Activated T-cell treated with anti-CD3 and anti-CD28 coated beads, Interleukin-2, amount 50 U/mL, for 72 hours (primary cell): ENCODE measurements around the gene TKT. TPM values are rescaled to one million over a fixed set of nuclear protein-coding genes. Genes with fewer than 3 reads are reported as not detected.
"Not testable (repeated sequence)": the region's sequence is repeated elsewhere in the genome, so short reads cannot be mapped to it uniquely, and the experiment has no call there.

Experiments used
- ATAC-seq, 2 donors: fragments of 150-1000 bp; cut with Tn5 transposase; replicated peaks in 1 of 2; 2 replicates each; pipeline ENCODE4 v1.10.0; 2021; ENCODE audit warnings: moderate library complexity in 2 of 2, mild to moderate bottlenecking in 1 of 2
- DNase-seq, 2 donors: peaks; one replicate each; pipeline ENCODE4 v3.0.0; 2021 to 2022; ENCODE audit warnings: mixed read lengths in 1 of 2
- H3K27ac Mint-ChIP-seq: one replicate; pipeline ENCODE4 v1.8.0; 2022; ENCODE audit warnings: mild to moderate bottlenecking, moderate library complexity, mixed read lengths
- H3K27me3 Mint-ChIP-seq: one replicate; pipeline ENCODE4 v1.8.0; 2022; ENCODE audit warnings: low read depth, mixed read lengths
- H3K36me3 Mint-ChIP-seq, 2 donors: one replicate each; pipeline ENCODE4 v1.8.0; 2022; ENCODE audit warnings: mixed read lengths in 2 of 2, mild to moderate bottlenecking in 1 of 2; ENCODE audit not compliant: insufficient read depth in 2 of 2
- H3K4me1 Mint-ChIP-seq: one replicate; pipeline ENCODE4 v1.8.0; 2022; ENCODE audit warnings: low read depth, mixed read lengths
- H3K4me3 Mint-ChIP-seq, 2 donors: one replicate each; pipeline ENCODE4 v1.8.0; 2022; ENCODE audit warnings: mild to moderate bottlenecking in 2 of 2, mixed read lengths in 2 of 2, moderate library complexity in 2 of 2
- H3K9me3 Mint-ChIP-seq, 2 donors: one replicate each; pipeline ENCODE4 v1.8.0; 2022; ENCODE audit warnings: mixed read lengths in 2 of 2
- total RNA-seq, 2 donors: library from RNA; stranded (reverse); gene quantifications; one replicate each; pipeline ENCODE4 v1.2.3, GENCODE V29; 2022

Gene TKT
- total RNA-seq, result 100 to 1,000 TPM; 252 to 274 TPM

GRCh38 chr3:53255775-53256703 is at the start of gene TKT:
Gene TKT (minus strand): TSS chr3:53256022. CDS start chr3:53255942, 80 bp downstream.
- peak within 1 kb of the TSS; percentile 92 to 95 for H3K4me3 Mint-ChIP-seq
- peak within 1 kb of the TSS; percentile 77 for H3K27ac Mint-ChIP-seq
- H3K9me3 Mint-ChIP-seq, result no peaks in the 10 kb centered on the region
- ATAC-seq, result peak; percentile 82 to 86
- H3K27me3 Mint-ChIP-seq, result no peaks in the 10 kb centered on the region
- H3K36me3 Mint-ChIP-seq, result peaks cover 2% of the 10 kb centered on the region in 2 donors
- H3K4me1 Mint-ChIP-seq, result peaks cover 37% of the 10 kb centered on the region
- peak; percentile 85 to 86 for DNase-seq

- no peak for ATAC-seq
- Mint-ChIP-seq H3K9me3 (no peaks in the 10 kb centered on the region), H3K27ac (no peak overlapping the region), H3K36me3 (peaks cover 2 to 6% of the 10 kb centered on the region in 2 donors), H3K27me3 (no peaks in the 10 kb centered on the region), H3K4me1 (no peaks in the 10 kb centered on the region), H3K4me3 (no peak overlapping the region)
- DNase-seq, result no peak
These were observed 48.1 kb upstream of the TKT start for GRCh38 chr3:53303957-53304356.

- no peak overlapping the region for H3K27ac Mint-ChIP-seq
- no peaks in the 10 kb centered on the region for H3K4me1 Mint-ChIP-seq
- ATAC-seq, result no peak
- H3K27me3 Mint-ChIP-seq, result no peaks in the 10 kb centered on the region
- no peaks in the 10 kb centered on the region for H3K9me3 Mint-ChIP-seq
- DNase-seq, result no peak
- peaks cover 2 to 6% of the 10 kb centered on the region in 2 donors for H3K36me3 Mint-ChIP-seq
- no peak overlapping the region for H3K4me3 Mint-ChIP-seq
These were observed 47.7 kb upstream of the TKT start for GRCh38 chr3:53303549-53303948.

- H3K4me1 Mint-ChIP-seq, result no peaks in the 10 kb centered on the region
- DNase-seq, result no peak
- H3K9me3 Mint-ChIP-seq, result no peaks in the 10 kb centered on the region
- no peaks in the 10 kb centered on the region for H3K27me3 Mint-ChIP-seq
- H3K36me3 Mint-ChIP-seq, result peaks cover 2 to 6% of the 10 kb centered on the region in 2 donors
- no peak overlapping the region for H3K27ac Mint-ChIP-seq
- ATAC-seq, result no peak
- H3K4me3 Mint-ChIP-seq, result no peak overlapping the region
These were observed 45.0 kb upstream of the TKT start for GRCh38 chr3:53300826-53301225.

- peak overlapping the region; percentile 42 for H3K27ac Mint-ChIP-seq
- not testable (repeated sequence) for H3K36me3 Mint-ChIP-seq, H3K27me3 Mint-ChIP-seq, H3K4me1 Mint-ChIP-seq, H3K9me3 Mint-ChIP-seq, H3K4me3 Mint-ChIP-seq
- ATAC-seq, result peak; percentile 54 to 59
- DNase-seq, result peak in 1 of 2 donors; percentile 9
These were observed 43.8 kb upstream of the TKT start for GRCh38 chr3:53299611-53300023.

GRCh38 chr3:53295410-53295809 is 39.6 kb upstream of the TKT start:
- H3K4me1 Mint-ChIP-seq, result no peaks in the 10 kb centered on the region
- peaks cover 4% of the 10 kb centered on the region in 2 donors for H3K36me3 Mint-ChIP-seq
- H3K9me3 Mint-ChIP-seq, result no peaks in the 10 kb centered on the region
- ATAC-seq (no peak), DNase-seq (no peak)
- H3K27ac Mint-ChIP-seq, result no peak overlapping the region
- no peak overlapping the region for H3K4me3 Mint-ChIP-seq
- no peaks in the 10 kb centered on the region for H3K27me3 Mint-ChIP-seq

GRCh38 chr3:53293867-53294266 is 38.0 kb upstream of the TKT start:
- H3K27ac Mint-ChIP-seq, result peak overlapping the region; percentile 3

GRCh38 chr3:53288214-53288613 is 32.4 kb upstream of the TKT start:
- DNase-seq (no peak), ATAC-seq (no peak)
- Mint-ChIP-seq H3K4me3 (no peak overlapping the region), H3K27me3 (no peaks in the 10 kb centered on the region), H3K9me3 (no peaks in the 10 kb centered on the region), H3K4me1 (peaks cover 18% of the 10 kb centered on the region), H3K27ac (no peak overlapping the region), H3K36me3 (peaks cover 2 to 16% of the 10 kb centered on the region in 2 donors)

More at GRCh38 chr3:53293867-53294266, 38.0 kb upstream of the TKT start:
- no peak for ATAC-seq
- Mint-ChIP-seq H3K4me1 (no peaks in the 10 kb centered on the region), H3K4me3 (no peak overlapping the region), H3K36me3 (peaks cover 2 to 4% of the 10 kb centered on the region in 2 donors), H3K27me3 (no peaks in the 10 kb centered on the region), H3K9me3 (no peaks in the 10 kb centered on the region)
- no peak for DNase-seq

GRCh38 chr3:53287131-53287629 is 31.4 kb upstream of the TKT start:
- H3K27ac Mint-ChIP-seq, result peak overlapping the region; percentile 86
- ATAC-seq, result peak; percentile 64 to 66

GRCh38 chr3:53286727-53287126 is 30.9 kb upstream of the TKT start:
- Mint-ChIP-seq H3K4me1 (peaks cover 18% of the 10 kb centered on the region), H3K27ac (no peak overlapping the region), H3K9me3 (no peaks in the 10 kb centered on the region), H3K27me3 (no peaks in the 10 kb centered on the region), H3K36me3 (peaks cover 2 to 13% of the 10 kb centered on the region in 2 donors), H3K4me3 (no peak overlapping the region)
- ATAC-seq, result no peak
- no peak for DNase-seq

More at GRCh38 chr3:53287131-53287629, 31.4 kb upstream of the TKT start:
- H3K4me3 Mint-ChIP-seq, result peak overlapping the region in 1 of 2 donors; percentile 11
- H3K9me3 Mint-ChIP-seq, result no peaks in the 10 kb centered on the region
- DNase-seq, result no peak
- no peaks in the 10 kb centered on the region for H3K27me3 Mint-ChIP-seq
- peaks cover 2 to 13% of the 10 kb centered on the region in 2 donors for H3K36me3 Mint-ChIP-seq
- peaks cover 18% of the 10 kb centered on the region for H3K4me1 Mint-ChIP-seq

- no peak overlapping the region for H3K4me3 Mint-ChIP-seq
- no peaks in the 10 kb centered on the region for H3K9me3 Mint-ChIP-seq
- H3K27ac Mint-ChIP-seq, result no peak overlapping the region
- peaks cover 8% of the 10 kb centered on the region for H3K4me1 Mint-ChIP-seq
- no peaks in the 10 kb centered on the region for H3K27me3 Mint-ChIP-seq
- H3K36me3 Mint-ChIP-seq, result peaks cover 0 to 10% of the 10 kb centered on the region in 2 donors
- DNase-seq, result no peak
- no peak for ATAC-seq
These were observed 26.8 kb upstream of the TKT start for GRCh38 chr3:53282581-53282980.

- no peak for ATAC-seq
- DNase-seq, result no peak
- Mint-ChIP-seq H3K27me3 (no peaks in the 10 kb centered on the region), H3K4me1 (peaks cover 7% of the 10 kb centered on the region), H3K36me3 (no peaks in the 10 kb centered on the region), H3K9me3 (no peaks in the 10 kb centered on the region), H3K4me3 (no peak overlapping the region), H3K27ac (no peak overlapping the region)
These were observed 22.8 kb upstream of the TKT start for GRCh38 chr3:53278667-53279066.

- peak in 1 of 2 donors; percentile 59 for ATAC-seq
- Mint-ChIP-seq H3K27ac (peak overlapping the region; percentile 24), H3K9me3 (no peaks in the 10 kb centered on the region), H3K36me3 (no peaks in the 10 kb centered on the region), H3K27me3 (no peaks in the 10 kb centered on the region), H3K4me1 (peaks cover 17% of the 10 kb centered on the region), H3K4me3 (no peak overlapping the region)
- DNase-seq, result no peak
These were observed 19.2 kb upstream of the TKT start for GRCh38 chr3:53274938-53275605.
